B cell (primary cell): ENCODE data around the gene RAB3IP.

ENCODE experiments used
- CTCF ChIP-seq: fragments of 200-600 bp; IDR thresholded peaks from one replicate; pipeline ENCODE4 v1.8.0; 2022; ENCODE audit warnings: antibody characterized with exemption, mild to moderate bottlenecking
- EZH2 ChIP-seq: IDR thresholded peaks from 2 replicates; pipeline ENCODE4 v1.6.1; 2012; ENCODE audit warnings: borderline replicate concordance, low read depth, mild to moderate bottlenecking, moderate library complexity, low read length; ENCODE audit not compliant: insufficient read depth, poor library complexity, severe bottlenecking

- no peak for TF ChIP-seq CTCF
- TF ChIP-seq EZH2, result no peak
Observed at GRCh38 chr12:69833696-69834095, 95.0 kb downstream of the RAB3IP start.
